HEK293 (cell line): ENCODE results near the gene TMEM232.

ENCODE experiments used
- CTCF ChIA-PET: fragments of 350-600 bp; formaldehyde crosslinking; extraction: SDS; loops from one replicate; lab custom pipeline; 2021; ENCODE audit warnings: antibody characterized with exemption; lab: Yijun Ruan, JAX
- POLR2A ChIA-PET: fragments of 300-600 bp; formaldehyde crosslinking; extraction: SDS; loops from one replicate; lab custom pipeline; 2020; ENCODE audit warnings: antibody characterized with exemption, inconsistent platforms; lab: Yijun Ruan, JAX
- H3K27ac ChIP-seq: fragments of 200-500 bp; sonication (Bioruptor generic); 2 replicates; pipeline ENCODE4 v1.5.1; 2014; ENCODE audit warnings: low read depth, low read length, control low read depth, inconsistent platforms; ENCODE audit errors: extremely low read depth
- H3K36me3 ChIP-seq, 2 experiments: fragments of 200-500 bp in 1 of 2; sonication (Bioruptor generic) in 1 of 2; 1 replicate in 1 of 2; 2 replicates in 1 of 2; pipeline ENCODE4 v1.5.1; 2014 to 2017; ENCODE audit warnings: inconsistent platforms in 2 of 2, low read length in 2 of 2; ENCODE audit not compliant: control insufficient read depth in 2 of 2, insufficient read depth in 1 of 2
- H3K4me1 ChIP-seq: fragments of 200-500 bp; sonication (Bioruptor generic); 2 replicates; pipeline ENCODE4 v1.5.1; 2014; ENCODE audit warnings: mild to moderate bottlenecking, low read length, inconsistent platforms; ENCODE audit not compliant: control insufficient read depth, insufficient read depth
- H3K4me3 ChIP-seq: 2 replicates; pipeline ENCODE4 v1.5.1; 2011; ENCODE audit warnings: low read depth, mild to moderate bottlenecking, control low read depth, low read length, moderate library complexity
- H3K9me3 ChIP-seq: fragments of 200-500 bp; sonication (Bioruptor generic); 2 replicates; pipeline ENCODE4 v1.5.1; 2014; ENCODE audit warnings: low read depth, low read length, inconsistent platforms; ENCODE audit not compliant: control insufficient read depth, insufficient read depth
- AEBP2 ChIP-seq: fragments of 450-650 bp; formaldehyde crosslinking; IDR thresholded peaks from 2 replicates; pipeline ENCODE4 v1.5.1; 2016; ENCODE audit warnings: missing biosample characterization, missing genetic modification characterization, borderline replicate concordance
- INSM2 ChIP-seq: fragments of 450-650 bp; formaldehyde crosslinking; IDR thresholded peaks from 2 replicates; pipeline ENCODE4 v1.5.1; 2016; ENCODE audit warnings: missing biosample characterization, missing genetic modification characterization
- KLF16 ChIP-seq: fragments of 450-650 bp; formaldehyde crosslinking; IDR thresholded peaks from 2 replicates; pipeline ENCODE4 v1.5.1; 2017; ENCODE audit warnings: missing biosample characterization, missing genetic modification characterization
- KLF8 ChIP-seq: fragments of 450-650 bp; formaldehyde crosslinking; IDR thresholded peaks from 2 replicates; pipeline ENCODE4 v1.5.1; 2016; ENCODE audit warnings: missing biosample characterization, missing genetic modification characterization
- PATZ1 ChIP-seq: fragments of 450-650 bp; formaldehyde crosslinking; IDR thresholded peaks from 2 replicates; pipeline ENCODE4 v1.5.1; 2016; ENCODE audit warnings: missing biosample characterization, missing genetic modification characterization
- SCRT1 ChIP-seq: fragments of 450-650 bp; formaldehyde crosslinking; IDR thresholded peaks from 2 replicates; pipeline ENCODE4 v1.5.1; 2016; ENCODE audit warnings: missing biosample characterization, missing genetic modification characterization, borderline replicate concordance
- SP2 ChIP-seq: fragments of 450-650 bp; formaldehyde crosslinking; IDR thresholded peaks from 2 replicates; pipeline ENCODE4 v1.5.1; 2016; ENCODE audit warnings: missing biosample characterization, missing genetic modification characterization
- ZBTB49 ChIP-seq: fragments of 450-650 bp; formaldehyde crosslinking; IDR thresholded peaks from 2 replicates; pipeline ENCODE4 v1.5.1; 2016; ENCODE audit warnings: missing biosample characterization, missing genetic modification characterization, low read depth
- ZBTB6 ChIP-seq: fragments of 450-650 bp; formaldehyde crosslinking; IDR thresholded peaks from 2 replicates; pipeline ENCODE4 v1.5.1; 2017; ENCODE audit warnings: missing biosample characterization, missing genetic modification characterization
- ZFP3 ChIP-seq: fragments of 450-650 bp; formaldehyde crosslinking; IDR thresholded peaks from 2 replicates; pipeline ENCODE4 v1.5.1; 2016; ENCODE audit warnings: low read depth, missing biosample characterization, missing genetic modification characterization
- ZNF121 ChIP-seq: fragments of 450-650 bp; formaldehyde crosslinking; IDR thresholded peaks from 2 replicates; pipeline ENCODE4 v1.5.1; 2016; ENCODE audit warnings: missing biosample characterization, missing genetic modification characterization
- ZNF211 ChIP-seq: fragments of 450-650 bp; formaldehyde crosslinking; IDR thresholded peaks from 2 replicates; pipeline ENCODE4 v1.5.1; 2016; ENCODE audit warnings: low read depth, missing biosample characterization, missing genetic modification characterization
- ZNF398 ChIP-seq: fragments of 450-650 bp; formaldehyde crosslinking; IDR thresholded peaks from 2 replicates; pipeline ENCODE4 v1.5.1; 2017; ENCODE audit warnings: missing biosample characterization, missing genetic modification characterization
- ZNF510 ChIP-seq: fragments of 450-650 bp; formaldehyde crosslinking; IDR thresholded peaks from 2 replicates; pipeline ENCODE4 v1.5.1; 2018; ENCODE audit warnings: mild to moderate bottlenecking, missing genetic modification characterization, missing biosample characterization; ENCODE audit not compliant: insufficient replicate concordance
- ZNF560 ChIP-seq: fragments of 450-650 bp; formaldehyde crosslinking; IDR thresholded peaks from 2 replicates; pipeline ENCODE4 v1.5.1; 2017; ENCODE audit warnings: missing biosample characterization, missing genetic modification characterization, borderline replicate concordance
- ZNF621 ChIP-seq: fragments of 450-650 bp; formaldehyde crosslinking; IDR thresholded peaks from 2 replicates; pipeline ENCODE4 v1.5.1; 2017; ENCODE audit warnings: missing biosample characterization, missing genetic modification characterization
- ZNF654 ChIP-seq: fragments of 450-650 bp; formaldehyde crosslinking; IDR thresholded peaks from 2 replicates; pipeline ENCODE4 v1.5.1; 2016; ENCODE audit warnings: low read depth, missing biosample characterization, missing genetic modification characterization
- ZNF747 ChIP-seq: fragments of 450-650 bp; formaldehyde crosslinking; IDR thresholded peaks from 2 replicates; pipeline ENCODE4 v1.5.1; 2016; ENCODE audit warnings: missing biosample characterization, missing genetic modification characterization

The TMEM232 gene

GRCh38 chr5:110441035-110441434 lies 285.4 kb downstream of the TMEM232 start:
- no peak overlapping the region for H3K4me3 ChIP-seq
- no peaks in the 10 kb centered on the region for H3K4me1 ChIP-seq
- CTCF ChIA-PET: interaction anchor here (0.6 to 2.5 kb wide), 6 partner anchors 15 to 275 kb away, joined by 3 to 12 read pairs (median 6); no protein-coding TSS in a partner anchor
- H3K9me3 ChIP-seq: no peaks in the 10 kb centered on the region
- H3K27ac ChIP-seq: no peak overlapping the region
- no peak for TF ChIP-seq ZBTB49 (tag by site-specific recombination)
- TF ChIP-seq SCRT1 (tag by site-specific recombination): no peak
- peak; percentile 60 for TF ChIP-seq ZNF654
- POLR2A ChIA-PET: no interaction called here
- no peaks in the 10 kb centered on the region for H3K36me3 ChIP-seq

- Histone ChIP-seq H3K9me3 (no peaks in the 10 kb centered on the region), H3K27ac (no peak overlapping the region), H3K4me3 (no peak overlapping the region), H3K4me1 (no peaks in the 10 kb centered on the region), H3K36me3 (no peaks in the 10 kb centered on the region)
- ChIA-PET POLR2A (no interaction called here), CTCF (interaction anchor here (1.2 to 2.5 kb wide), 3 partner anchors 149 to 276 kb away, joined by 4 to 12 read pairs (median 9); no protein-coding TSS in a partner anchor)
- TF ChIP-seq SP2 (tag by site-specific recombination) (no peak), ZBTB6 (tag by site-specific recombination) (no peak)
These were observed 286.4 kb downstream of the TMEM232 start for GRCh38 chr5:110440058-110440457.

GRCh38 chr5:110439296-110439695 lies 287.2 kb downstream of the TMEM232 start:
- H3K9me3 ChIP-seq: no peaks in the 10 kb centered on the region
- CTCF ChIA-PET: interaction anchor here (0.7 kb wide), 1 partner anchor 29 kb away, joined by 3 read pairs; no protein-coding TSS in a partner anchor
- POLR2A ChIA-PET: no interaction called here
- TF ChIP-seq ZNF398 (tag by site-specific recombination) (no peak), KLF16 (no peak), ZNF211 (tag by site-specific recombination) (no peak), KLF8 (tag by site-specific recombination) (no peak), INSM2 (tag by site-specific recombination) (no peak), ZNF510 (no peak), ZFP3 (tag by site-specific recombination) (no peak), AEBP2 (tag by site-specific recombination) (no peak), ZNF621 (tag by site-specific recombination) (no peak), ZNF560 (tag by site-specific recombination) (no peak), ZNF747 (tag by site-specific recombination) (no peak), PATZ1 (no peak), ZNF121 (no peak)

More at GRCh38 chr5:110439296-110439695, 287.2 kb downstream of the TMEM232 start:
- Histone ChIP-seq H3K36me3 (no peaks in the 10 kb centered on the region), H3K4me3 (no peak overlapping the region), H3K4me1 (no peaks in the 10 kb centered on the region), H3K27ac (no peak overlapping the region)
